SK-N-SH treated with all-trans-retinoic acid at 6 μM for 48 hours (cell line): ENCODE data around the gene SELENOK.

Experiments used
- ATAC-seq: fragments of 200-7000 bp; cut with Tn5 transposase; 3 replicates; pipeline ENCODE4 v1.9.1; 2020; ENCODE audit warnings: mild to moderate bottlenecking, moderate library complexity
- BACH2 ChIP-seq: fragments of 250-450 bp; sonication (Bioruptor Pico); IDR thresholded peaks from 2 replicates; pipeline ENCODE4 v1.9.0; 2021; ENCODE audit warnings: mild to moderate bottlenecking, borderline replicate concordance
- RARB ChIP-seq: fragments of 250-450 bp; sonication (Bioruptor Pico); IDR thresholded peaks from 2 replicates; pipeline ENCODE4 v1.8.0; 2021; ENCODE audit warnings: mild to moderate bottlenecking, moderate library complexity
- SNAI2 ChIP-seq: fragments of 250-450 bp; sonication (Bioruptor Pico); IDR thresholded peaks from 2 replicates; pipeline ENCODE4 v1.5.0; 2020; ENCODE audit warnings: mild to moderate bottlenecking, moderate library complexity
- TOX ChIP-seq: fragments of 250-450 bp; sonication (Bioruptor Pico); IDR thresholded peaks from 2 replicates; pipeline ENCODE4 v1.8.0; 2021; ENCODE audit warnings: mild to moderate bottlenecking, moderate library complexity, borderline replicate concordance

SELENOK gene

GRCh38 chr3:53834429-53835095, 57.1 kb downstream of the SELENOK start:
- ATAC-seq: no peak
- TF ChIP-seq SNAI2 (CRISPR knock-in tag): no peak
- TF ChIP-seq TOX (CRISPR knock-in tag): no peak
- TF ChIP-seq BACH2 (CRISPR knock-in tag): no peak
- TF ChIP-seq RARB: no peak
